ENCODE measurements around the gene CEBPZOS.

DNA sequence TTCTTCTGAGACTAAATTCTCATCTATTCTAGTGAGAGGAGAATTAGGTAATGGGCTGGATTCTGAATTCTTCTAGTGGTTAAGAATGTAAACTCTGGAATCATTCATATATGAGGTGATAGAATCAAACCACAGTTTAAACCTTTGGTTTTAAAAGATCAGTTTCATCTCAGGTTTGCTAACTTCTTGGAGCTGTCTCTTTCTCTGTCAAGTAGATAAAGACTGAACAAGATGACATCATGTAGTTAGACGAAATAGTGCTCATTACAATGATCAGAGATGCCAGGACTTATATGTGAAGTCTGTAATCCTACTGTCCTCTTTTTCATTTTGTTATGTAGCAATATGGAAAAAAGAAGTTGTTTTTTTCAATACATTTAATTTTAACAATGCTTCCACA lies 4.9 kb downstream of the CEBPZOS start:
- TF ChIP-seq CTCF (conservative IDR thresholded peaks at IDR 0.05; ENCODE audit: low read depth, low read length) (no peak), EZH2 (IDR thresholded peaks at IDR 0.05; ENCODE audit: borderline replicate concordance, low read depth, low read length, poor library complexity, severe bottlenecking) (no peak)

Measured in A673 (cell line).